HG03175 (cell line): ENCODE measurements around the gene CAPN14.
"Not testable (repeated sequence)": the region's sequence is repeated elsewhere in the genome, so short reads cannot be mapped to it uniquely, and the experiment has no call there.

Experiments used
- ATAC-seq: cut with Tn5 transposase; IDR thresholded peaks from one replicate; pipeline ENCODE4 v1.9.1; 2021; ENCODE audit warnings: mild to moderate bottlenecking, moderate library complexity; ENCODE audit not compliant: unreplicated experiment

Gene CAPN14

GRCh38 chr2:31200972-31201371 is 16.3 kb downstream of the CAPN14 start:
- ATAC-seq: no peak

GRCh38 chr2:31199206-31199605 is 18.1 kb downstream of the CAPN14 start:
- ATAC-seq: no peak

GRCh38 chr2:31197669-31198068 is 19.6 kb downstream of the CAPN14 start:
- ATAC-seq: no peak

GRCh38 chr2:31197166-31197565 is 20.1 kb downstream of the CAPN14 start:
- no peak for ATAC-seq

GRCh38 chr2:31196622-31197021 is 20.7 kb downstream of the CAPN14 start:
- no peak for ATAC-seq

GRCh38 chr2:31193806-31194205 is 23.5 kb downstream of the CAPN14 start:
- no peak for ATAC-seq

- no peak for ATAC-seq
Observed at GRCh38 chr2:31192851-31193392, 24.4 kb downstream of the CAPN14 start.

- no peak for ATAC-seq
Observed at GRCh38 chr2:31192396-31192795, 24.9 kb downstream of the CAPN14 start.

- no peak for ATAC-seq
Observed at GRCh38 chr2:31191931-31192330, 25.4 kb downstream of the CAPN14 start.

GRCh38 chr2:31190188-31190587 is 27.1 kb downstream of the CAPN14 start:
- no peak for ATAC-seq

GRCh38 chr2:31189141-31189540 is 28.2 kb downstream of the CAPN14 start:
- ATAC-seq: no peak

- ATAC-seq: no peak
Observed at GRCh38 chr2:31188131-31188530, 29.2 kb downstream of the CAPN14 start.

GRCh38 chr2:31187166-31187565 is 30.1 kb downstream of the CAPN14 start:
- no peak for ATAC-seq

GRCh38 chr2:31183973-31184372 is 33.3 kb downstream of the CAPN14 start:
- ATAC-seq: not testable (repeated sequence)

GRCh38 chr2:31176742-31177141 is 40.6 kb downstream of the CAPN14 start:
- ATAC-seq: no peak

GRCh38 chr2:31171142-31171541 is 46.2 kb downstream of the CAPN14 start:
- no peak for ATAC-seq

GRCh38 chr2:31170071-31170698 is 47.1 kb downstream of the CAPN14 start:
- ATAC-seq: peak; percentile 81

- no peak for ATAC-seq
Observed at GRCh38 chr2:31168291-31168690, 49.0 kb downstream of the CAPN14 start.

GRCh38 chr2:31166925-31167324 is 50.4 kb downstream of the CAPN14 start:
- no peak for ATAC-seq

GRCh38 chr2:31163011-31163539 is 54.2 kb downstream of the CAPN14 start:
- no peak for ATAC-seq

- no peak for ATAC-seq
Observed at GRCh38 chr2:31161637-31162036, 55.7 kb downstream of the CAPN14 start.

GRCh38 chr2:31151501-31151900 is 65.8 kb downstream of the CAPN14 start:
- no peak for ATAC-seq
